CD4-positive, alpha-beta T cell treated with Interleukin-6 for 4 hours (primary cell): ENCODE measurements around the gene CILP2.
A peak's percentile ranks its signal among the peaks of the same experiment; 100 is the strongest.

ENCODE experiments used
- DNase-seq: peaks from one replicate; pipeline ENCODE4 v3.0.0-alpha.2; 2020; ENCODE audit warnings: mixed read lengths

CILP2 gene

DNA sequence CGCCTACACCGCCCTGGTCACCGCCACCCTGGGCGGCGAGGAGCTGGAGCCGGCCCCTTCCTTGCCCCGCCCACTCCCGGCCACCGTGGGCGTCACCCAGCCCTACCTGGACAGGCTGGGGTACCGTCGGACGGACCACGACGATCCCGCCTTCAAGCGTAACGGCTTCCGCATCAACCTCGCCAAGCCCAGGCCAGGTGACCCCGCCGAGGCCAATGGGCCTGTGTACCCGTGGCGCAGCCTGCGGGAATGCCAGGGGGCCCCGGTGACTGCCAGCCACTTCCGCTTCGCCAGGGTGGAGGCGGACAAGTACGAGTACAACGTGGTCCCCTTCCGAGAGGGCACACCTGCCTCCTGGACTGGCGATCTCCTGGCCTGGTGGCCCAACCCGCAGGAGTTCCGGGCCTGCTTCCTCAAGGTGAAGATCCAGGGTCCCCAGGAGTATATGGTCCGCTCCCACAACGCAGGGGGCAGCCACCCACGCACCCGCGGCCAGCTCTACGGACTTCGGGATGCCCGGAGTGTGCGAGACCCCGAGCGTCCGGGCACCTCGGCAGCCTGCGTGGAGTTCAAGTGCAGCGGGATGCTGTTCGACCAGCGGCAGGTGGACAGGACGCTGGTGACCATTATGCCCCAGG, 7.0 kb downstream of the CILP2 start:
- no peak for DNase-seq

DNA sequence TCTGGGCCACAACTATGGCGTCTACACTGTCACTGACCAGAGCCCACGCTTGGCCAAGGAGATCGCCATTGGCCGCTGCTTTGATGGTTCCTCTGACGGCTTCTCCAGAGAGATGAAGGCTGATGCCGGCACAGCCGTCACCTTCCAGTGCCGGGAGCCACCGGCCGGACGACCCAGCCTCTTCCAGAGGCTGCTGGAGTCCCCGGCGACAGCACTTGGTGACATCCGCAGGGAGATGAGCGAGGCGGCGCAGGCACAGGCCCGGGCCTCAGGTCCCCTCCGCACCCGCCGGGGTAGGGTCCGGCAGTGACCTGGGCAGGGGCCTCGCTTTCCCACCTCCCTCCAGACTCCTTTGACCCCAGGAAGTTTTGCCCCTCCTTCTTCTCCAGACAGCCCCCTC, 7.6 kb downstream of the CILP2 start:
- DNase-seq: no peak

DNA sequence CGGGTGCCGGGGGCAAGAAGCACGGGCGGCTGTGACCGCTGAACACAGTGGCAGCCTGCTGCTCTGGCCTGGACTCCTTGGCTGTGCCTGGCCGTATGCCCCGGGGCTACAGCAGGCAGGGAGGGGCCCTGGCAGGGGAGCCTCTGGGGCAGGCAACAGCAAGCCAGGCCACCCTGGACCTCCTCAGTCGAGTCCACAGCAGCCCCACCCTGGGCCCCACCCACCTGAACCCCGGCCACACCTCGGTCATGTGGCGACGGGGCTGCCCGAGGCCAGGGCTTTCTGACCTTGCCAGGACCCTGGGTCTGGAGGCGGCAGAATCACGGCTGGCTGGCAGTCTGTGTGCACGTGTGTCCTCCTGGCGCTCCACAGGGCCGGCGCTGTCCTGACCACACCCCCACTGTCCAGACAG, 8.7 kb downstream of the CILP2 start:
- no peak for DNase-seq

DNA sequence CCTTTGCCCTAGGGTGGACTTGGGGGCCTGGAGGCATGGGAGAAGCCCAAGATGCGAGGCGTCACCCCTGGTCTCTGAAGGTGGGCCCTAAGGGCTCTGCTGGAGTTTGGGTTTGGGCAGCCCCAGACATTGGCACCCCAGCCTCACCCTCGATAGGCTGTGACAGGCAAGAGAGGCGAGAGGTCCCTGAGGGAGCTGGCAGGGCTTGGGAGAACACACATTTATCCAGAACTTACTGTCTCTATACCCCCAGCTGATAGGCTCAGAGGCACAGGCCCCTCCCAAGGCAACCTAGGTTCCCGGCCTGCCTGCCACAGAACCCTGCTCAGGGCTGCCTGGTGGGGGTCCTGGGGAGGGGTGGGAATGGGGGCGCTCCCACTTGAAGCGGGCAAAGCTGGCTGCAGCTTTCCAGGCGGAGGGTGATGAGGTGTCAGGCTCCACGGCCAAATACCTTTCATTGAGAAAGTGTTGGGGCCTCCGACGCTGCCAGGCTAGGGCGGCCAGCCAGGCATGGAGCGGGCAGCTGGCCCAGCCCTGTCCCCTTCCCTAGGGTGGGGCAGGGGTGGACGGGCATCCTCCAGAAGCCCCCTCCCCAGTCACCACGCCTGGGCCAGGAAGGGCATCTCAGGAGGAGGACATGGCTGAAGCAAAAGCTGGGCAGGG, 9.7 kb downstream of the CILP2 start:
- DNase-seq: no peak

DNA sequence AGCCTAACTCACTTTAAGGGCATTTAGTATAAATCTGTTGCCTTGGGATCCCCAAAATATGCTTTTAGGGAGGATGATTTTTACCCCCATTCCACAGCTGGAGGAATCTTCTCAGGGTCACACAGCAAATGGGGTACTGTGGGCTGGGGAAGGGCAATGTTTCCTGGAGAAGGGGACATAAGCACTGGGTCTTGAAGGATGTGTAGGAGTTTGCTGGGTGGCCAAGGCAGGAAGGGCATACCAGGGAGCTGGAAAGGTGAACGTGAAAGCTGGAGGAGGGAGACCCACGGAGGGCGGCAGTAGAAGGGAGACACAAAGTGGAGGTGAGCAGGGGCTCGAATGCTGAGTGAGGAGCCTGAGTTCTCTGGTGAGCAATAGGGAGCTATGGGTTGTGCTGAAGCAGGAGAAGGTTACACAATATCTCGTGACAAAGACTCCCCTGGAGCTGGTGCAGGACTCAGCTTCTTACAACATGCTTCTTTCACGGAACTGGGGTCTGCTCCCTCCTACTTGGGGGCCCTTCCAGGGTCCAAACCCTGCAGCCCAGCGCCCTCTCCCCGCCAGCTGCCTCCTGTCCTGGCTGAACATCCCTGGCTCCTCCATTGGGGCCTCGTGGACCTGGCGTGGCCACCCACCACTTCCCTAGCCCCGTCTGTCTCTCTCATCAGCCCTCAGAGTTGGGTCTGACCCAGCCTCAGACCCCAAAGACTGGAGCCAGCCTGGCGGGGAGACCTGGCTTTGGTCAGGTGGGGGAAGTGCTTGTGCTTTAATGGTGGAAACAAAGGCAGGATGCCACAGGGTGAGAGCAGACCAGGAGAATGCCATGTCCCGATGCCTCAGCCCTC, 11.1 kb downstream of the CILP2 start:
- DNase-seq: no peak

DNA sequence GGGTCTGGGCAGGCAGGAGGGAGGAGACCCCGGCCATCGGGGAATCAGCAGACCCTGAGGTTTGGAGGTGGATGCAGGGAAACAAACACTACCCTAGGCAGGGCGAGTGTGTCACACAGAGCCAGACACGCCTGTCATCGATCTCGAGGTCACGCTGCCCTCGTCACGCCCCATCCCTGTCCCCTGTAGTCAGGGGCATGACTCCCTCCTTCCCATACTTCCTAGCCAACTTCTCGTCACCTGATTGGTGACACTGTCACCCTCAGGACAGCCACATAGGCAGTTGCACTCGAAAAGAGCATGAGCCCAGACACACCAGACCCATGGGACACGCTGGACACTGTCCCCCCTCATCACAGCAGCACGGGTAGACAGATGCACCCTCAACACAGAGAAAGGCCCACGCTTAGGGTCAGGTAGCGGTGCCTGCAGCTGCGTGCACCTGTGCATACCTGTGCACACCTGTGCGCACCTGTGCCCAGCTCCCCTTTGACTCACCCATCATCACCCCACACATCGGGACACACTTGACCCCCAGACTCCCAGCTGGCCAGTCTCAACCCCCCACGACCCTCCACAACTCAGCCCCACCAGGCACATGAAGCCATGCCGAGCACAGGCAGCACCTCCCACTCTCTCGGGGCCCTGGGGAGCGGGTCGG, 11.9 kb downstream of the CILP2 start:
- DNase-seq: no peak

DNA sequence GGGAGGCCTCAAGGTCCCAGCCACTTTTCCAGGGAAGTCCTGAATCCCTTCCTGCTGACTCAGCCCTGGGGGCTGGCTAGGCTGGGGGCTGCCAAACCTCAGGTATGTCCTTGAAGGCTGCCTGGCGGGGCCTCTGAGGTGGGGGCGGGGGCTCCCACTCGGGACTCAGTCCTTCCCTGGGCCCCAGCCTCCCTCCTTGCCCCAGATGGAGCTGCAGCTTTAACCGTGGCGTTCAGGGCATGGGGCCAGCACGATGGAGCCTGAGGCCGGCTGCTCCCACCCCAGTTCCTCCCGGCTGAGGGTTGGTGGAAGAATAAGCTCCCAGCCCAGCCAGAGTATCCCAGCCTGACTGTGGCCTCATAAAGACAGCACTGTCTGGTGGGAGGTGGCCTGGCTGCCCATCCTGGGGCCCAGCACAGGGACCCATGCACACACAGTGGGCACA, 12.4 kb downstream of the CILP2 start:
- DNase-seq: no peak

DNA sequence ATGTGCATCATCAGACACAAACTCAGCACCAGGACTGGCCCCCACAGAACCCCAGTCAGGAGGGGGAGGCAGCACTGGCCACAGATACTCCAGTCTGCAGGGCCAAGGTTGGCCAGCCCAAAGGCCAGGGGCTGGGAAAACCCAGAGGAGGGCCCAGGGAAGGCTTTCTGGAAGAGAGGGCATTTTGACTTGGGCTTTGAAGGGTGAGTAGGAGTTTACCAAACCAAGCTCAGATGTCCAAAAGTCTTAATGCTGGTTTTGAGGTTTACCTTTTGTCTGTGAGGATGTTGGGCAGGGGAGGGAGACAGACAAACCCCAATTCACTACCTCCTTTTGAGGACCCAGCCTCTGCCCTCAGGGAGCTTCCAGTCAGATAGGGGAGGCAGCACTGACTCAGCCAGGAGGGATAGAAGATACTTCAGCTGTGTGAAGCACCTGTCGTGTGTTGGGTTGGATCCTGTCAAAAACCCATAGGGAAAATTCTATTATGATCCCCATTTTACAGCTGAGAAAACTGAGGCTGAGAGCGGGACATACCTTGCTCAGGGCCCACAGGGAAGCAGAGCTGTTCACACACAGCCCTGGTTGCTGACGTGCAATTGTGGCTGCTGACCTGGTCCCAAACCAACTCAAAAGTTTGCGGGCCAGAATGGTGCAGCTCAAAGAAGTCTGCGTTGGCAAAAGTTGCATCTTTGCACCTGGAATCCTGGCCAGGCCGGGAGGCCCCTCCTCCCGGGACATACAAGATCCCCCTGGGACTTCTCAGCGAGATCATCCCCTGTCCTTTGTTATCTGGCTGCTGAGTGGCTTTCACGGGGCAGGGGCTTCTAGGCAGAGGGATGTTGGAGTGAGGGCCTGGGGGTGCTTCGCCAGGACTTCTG, 13.1 kb downstream of the CILP2 start:
- DNase-seq: no peak

DNA sequence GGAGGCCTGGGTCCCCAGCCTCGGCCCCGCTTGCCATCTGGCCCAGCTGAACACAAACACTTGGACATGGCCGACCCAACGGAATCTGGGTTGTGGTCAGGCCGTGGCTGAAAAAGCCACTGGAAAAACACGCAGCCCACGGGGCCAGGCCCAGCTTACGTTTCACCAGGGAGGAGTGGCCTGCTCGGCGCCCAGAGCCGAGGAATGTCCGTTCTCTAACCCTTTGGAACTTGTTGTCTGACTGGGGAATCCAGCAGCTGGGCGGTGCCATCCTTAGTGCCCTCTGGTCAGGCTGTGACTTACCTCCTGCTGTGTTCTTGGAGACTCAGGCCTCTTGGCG, 13.8 kb downstream of the CILP2 start:
- DNase-seq: no peak

DNA sequence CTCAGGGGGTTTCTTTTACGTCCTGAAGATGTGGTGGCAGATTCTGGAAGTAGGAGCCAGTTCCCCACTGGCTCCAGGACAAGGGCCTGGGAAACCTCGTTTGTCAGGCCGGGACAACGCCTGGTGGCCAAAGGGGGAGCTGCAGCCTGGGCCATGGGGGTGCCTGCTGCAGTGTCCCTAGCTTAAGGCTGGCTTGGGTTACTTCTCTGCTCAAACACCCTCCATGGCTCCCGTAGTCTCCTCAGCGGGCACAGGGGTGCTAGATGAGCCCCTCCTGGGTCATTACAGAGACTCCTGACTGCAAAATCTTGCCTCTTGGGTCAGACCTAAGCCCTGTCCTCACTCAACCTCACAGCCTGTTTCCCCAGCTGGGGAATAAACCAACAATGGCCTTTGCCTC, 14.7 kb downstream of the CILP2 start:
- peak; percentile 36 for DNase-seq

DNA sequence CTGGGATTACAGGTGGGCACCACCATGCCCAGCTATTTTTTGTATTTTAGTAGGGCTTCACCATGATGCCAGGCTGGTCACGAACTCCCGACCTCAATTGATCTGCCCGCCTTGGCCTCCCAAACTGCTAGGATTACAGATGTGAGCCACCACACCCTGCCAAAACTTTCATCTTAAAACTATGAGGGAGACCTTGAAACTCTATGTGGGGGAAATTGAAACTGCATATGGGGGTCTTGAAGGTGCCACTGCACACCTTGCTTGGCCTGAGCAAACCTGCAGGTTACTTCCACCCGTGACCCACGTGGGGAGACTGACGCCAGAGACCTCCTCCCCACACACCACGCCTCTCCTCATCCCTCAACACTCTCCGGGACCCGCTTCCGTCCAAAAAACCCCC, 15.6 kb downstream of the CILP2 start:
- DNase-seq: no peak

DNA sequence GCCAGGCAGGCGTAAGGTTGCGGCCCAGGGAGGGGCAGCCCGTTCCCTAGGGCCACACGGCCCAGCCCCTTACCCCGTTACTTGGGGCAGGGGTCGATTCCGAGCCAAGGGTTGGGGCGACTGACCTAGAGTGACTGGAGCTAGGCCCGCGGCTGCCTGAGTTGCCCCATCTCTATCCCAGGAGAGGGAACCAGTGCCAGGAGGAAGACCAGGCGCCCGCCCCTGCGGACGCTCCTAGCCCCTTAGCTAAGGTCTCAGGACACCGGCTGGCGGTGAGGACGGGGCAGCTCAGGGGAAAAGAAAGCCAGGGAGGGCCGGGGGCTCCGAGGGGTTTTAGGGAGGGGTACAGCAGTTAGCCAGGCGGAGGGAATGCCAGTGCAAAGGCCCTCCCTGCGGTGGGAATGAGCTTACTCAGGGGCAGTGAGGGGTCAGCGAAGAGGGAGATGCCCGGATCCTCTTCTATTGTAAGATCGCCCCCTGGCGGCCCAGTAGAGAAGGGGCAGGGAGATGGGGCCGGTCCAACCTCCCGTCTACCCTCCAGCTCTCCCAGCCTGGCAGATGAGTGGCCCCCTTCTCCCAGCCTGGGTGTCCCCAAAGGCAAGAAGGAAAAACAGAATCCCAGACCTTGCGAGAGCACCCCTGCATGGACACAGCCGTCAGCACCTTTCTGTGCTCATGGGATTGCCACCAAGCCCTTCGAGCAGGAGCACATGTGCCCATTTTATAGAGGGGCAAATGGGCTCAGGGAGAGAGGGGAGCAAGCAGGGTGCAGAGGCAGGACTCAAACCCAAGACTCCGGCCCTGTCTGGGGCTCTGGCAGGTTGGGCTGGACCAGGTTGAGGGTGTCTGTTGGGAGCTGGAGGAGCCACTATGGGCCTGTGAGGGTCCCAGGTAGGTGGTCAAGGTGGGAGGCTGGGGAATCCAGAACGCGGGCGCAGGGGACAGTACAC, 16.3 kb downstream of the CILP2 start:
- peak; percentile 71 for DNase-seq

DNA sequence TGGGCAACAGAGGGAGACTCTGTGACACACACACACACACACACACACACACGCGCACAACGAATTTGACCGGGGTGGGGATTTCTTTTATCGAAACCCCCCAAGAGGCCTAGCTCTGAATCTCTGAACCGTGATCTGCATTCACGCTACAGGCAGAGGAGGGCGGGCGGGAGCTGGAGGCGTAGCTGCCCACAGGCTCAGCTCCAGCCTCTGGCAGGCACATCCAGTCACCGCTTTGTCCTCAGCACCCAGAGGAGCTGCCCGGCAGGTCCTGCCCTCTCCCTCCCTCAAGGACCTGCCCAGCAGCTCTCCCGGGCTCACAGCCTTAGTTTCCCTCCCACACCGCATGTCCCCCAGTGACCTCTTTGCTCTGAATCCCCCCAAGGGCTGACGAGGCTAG, 20.0 kb downstream of the CILP2 start:
- DNase-seq: no peak

DNA sequence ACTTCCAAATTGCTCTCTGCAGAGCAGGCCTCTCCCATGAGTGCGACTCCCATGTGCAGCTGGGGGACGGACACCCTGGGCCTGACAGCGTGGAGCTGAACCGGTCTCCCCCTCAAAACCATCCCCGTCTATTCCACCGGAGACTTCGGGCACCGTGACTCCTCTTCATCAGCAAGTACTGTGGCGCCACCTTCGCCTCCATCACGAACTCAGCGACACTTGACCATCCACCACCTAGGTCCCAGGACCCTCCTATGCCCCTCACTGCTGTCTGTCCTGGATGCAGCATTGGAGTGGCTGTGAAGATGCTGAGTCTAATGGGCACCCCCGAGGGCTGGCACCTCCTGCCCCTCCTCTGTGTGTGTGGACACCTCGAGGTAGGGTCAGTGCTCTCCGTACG, 20.6 kb downstream of the CILP2 start:
- no peak for DNase-seq

DNA sequence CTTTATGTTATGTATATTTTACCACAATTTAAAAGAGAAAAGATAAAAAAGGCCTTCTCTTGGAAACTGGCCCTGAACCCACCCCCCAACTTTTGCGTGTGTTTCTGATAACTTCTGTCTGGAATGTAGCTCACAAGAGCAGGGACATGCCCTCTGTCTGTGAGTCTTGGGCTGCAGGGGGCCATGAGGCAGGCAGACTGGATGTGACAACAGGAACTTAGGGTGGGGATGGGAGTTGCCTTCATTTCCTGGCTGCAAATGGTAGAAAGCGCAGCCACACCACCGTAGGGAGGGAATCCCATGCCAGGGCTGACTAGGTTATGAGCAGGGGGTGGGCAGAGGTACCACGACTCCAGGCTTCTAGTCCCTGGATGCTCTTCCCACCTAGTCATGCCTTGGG, 21.9 kb downstream of the CILP2 start:
- DNase-seq: peak; percentile 36

DNA sequence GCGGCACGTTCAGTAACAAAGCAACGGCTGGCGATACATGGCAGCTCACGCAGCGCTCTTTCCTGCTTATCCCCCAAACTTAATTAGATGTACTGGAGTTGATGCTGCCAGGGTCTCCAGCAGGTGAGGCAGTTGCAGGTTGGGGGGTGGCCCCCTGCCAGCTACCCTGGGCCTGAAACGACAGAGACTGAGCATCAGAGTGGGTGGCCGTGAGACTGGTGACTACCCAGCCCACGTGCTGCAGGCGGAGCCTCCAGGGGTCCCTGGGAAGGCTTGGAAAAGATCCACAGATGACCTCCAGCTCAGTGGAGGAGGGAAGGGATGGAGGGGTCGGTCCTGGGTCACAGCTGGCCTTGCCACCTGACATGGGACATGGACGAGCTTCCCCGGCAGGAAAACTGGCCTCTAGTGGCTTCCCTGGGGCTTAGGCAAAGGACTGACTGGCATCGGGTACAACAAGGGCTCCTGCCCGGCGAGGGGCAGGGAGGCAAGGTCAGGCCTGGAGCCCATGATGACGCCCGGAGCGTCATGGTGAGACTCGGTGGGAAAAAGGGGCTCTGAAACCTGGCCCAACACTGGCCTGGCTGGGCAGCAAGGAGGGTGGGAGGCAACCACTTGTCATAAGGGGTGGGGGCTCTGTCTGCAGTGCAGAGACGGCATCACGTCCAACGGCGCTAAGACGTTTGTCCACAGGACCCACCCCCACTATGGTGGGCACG, 24.0 kb downstream of the CILP2 start:
- no peak for DNase-seq

DNA sequence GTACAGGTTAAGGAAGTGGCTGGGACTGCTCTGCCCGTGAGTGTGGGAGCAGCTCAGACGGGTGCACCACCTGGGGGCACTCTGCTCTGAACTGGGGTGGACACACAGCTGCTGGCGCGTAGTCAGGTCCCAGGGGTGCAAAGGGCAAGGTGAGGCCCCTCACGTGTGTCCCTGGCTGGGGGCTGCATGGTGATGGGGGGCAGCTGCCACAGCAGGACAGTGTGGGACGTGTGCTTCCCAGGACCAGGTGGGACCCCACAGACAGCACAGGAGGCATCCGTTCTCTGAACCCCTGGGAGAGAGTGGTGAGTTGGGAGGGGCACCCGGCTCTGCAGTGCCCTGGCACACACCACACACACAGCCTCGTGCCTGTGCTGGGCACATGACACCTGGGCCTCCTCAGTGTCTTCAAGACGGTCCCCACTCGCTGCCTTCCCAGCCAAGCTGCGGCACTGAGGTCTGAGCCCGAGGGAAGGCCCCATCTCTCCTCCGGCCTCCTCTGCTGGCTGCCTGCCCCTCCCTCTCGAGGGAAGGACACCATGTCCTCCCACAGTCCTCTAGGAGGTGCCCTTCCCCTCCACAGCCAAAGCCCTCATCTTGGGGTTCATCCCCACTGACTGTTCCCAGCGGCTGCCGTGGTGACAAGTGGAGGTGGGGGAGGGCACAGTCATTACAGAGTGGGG, 24.7 kb downstream of the CILP2 start:
- peak; percentile 66 for DNase-seq

DNA sequence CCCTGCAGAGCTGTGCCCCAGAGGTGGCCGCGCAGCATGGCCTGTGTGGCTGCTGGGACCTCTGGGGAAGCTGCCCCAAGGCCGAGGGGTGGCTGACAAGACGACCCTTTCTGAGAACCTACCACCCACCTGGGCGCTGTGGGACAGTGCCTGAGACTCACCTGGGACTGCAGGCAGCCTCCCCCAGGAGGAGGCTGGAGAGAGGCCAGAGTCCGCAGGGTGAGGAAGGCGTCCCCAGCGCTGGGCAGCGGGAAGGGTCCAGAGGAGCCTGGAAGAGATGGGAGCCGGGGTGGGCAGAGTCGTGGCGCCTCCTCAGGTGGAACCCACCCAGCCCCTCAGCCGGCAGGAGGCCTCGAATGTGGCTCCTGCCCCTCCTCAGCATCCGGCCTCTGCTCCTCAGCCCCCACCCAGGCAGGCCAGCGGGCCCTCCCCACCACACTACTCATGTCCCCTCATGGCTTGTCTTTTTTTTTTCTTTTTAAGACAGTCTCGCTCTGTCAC, 25.3 kb downstream of the CILP2 start:
- DNase-seq: no peak

DNA sequence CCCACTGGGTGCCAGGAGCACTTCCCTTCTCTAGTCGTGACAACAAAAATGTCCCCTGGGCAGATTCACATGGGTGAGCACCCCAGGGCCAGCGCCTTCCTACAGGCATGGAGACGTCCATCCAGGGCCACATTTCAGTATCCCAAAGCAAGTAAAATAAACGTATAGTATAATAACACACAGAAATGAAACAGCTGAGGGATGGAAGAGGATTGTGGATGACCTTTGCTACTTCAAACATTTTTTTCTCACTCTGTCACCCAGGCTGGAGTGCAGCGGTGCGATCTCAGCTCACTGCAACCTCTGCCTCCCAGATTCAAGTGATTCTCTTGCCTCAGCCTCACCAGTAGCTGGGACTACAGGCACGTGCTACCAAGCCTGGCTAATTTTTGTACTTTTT, 28.2 kb downstream of the CILP2 start:
- no peak for DNase-seq

DNA sequence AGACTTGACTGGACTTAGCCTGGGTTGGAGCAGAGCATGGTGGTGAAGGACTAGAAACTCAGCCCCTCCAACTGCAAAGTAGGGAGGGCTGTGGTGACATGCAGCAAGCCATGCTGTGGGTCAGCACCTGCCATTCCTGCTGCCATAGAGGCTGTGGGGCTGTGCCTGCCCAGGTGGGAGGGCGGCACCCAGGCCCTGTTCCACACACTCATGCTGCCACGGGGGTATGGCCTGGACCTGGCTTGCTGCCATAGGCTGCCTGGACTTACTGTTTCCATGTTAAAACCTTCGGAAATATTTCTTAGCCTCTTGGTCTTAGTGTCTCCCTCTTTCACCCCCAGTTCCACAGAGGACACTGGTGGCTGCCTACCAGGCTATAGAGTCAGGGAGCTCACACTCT, 29.3 kb downstream of the CILP2 start:
- no peak for DNase-seq
